NCI-H146 treated with DMSO at 0.1 percent for 48 hours (cell line): ENCODE data around the gene CANT1.

Source experiments
- DNase-seq: peaks from one replicate; lab custom pipeline; 2025; ENCODE audit not compliant: unreplicated experiment; lab: John Stamatoyannopoulos, UW

Gene CANT1

GRCh38 chr17:78997231-78997741, 12.3 kb downstream of the CANT1 start:
- DNase-seq: no peak

- DNase-seq: no peak
Measured at GRCh38 chr17:78996781-78997201, 12.8 kb downstream of the CANT1 start.

GRCh38 chr17:78995761-78996451, 13.7 kb downstream of the CANT1 start:
- DNase-seq: no peak

DNA sequence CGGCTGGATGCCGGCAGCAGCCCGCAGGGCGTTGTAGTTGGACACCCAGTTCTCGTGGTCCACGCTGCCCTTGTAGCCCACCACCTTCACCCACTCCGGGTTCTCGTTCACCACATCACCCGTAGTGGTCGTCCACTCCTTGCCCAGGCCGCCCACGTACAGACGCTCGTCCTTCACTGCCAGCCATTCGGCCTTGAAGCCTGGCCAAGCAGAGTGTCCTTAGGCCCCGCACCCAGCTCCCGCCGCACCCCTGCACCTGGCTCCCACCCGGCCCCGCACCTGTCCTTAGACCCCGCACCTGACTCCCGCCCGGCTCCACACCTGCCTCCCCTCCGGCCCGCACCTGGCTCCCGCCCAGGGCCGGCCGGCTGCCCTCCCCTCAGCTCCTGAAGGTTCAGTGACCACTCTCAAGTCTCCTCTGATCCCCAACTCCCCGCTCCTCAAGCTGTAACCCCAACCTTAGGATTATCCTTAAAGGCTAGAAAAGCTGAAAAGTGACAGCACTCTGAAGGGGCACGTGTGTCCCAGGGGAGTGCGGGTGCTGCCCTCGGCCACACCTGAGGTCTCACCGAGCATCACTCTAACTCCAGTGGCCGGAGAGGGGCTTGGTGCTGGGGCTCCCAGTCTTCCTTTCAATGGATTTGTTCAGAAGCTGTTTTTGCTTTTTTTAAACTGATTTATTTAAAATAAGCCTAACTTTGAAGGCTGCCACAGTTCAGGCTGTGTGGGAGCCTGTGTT, 14.4 kb downstream of the CANT1 start:
- DNase-seq: no peak

DNA sequence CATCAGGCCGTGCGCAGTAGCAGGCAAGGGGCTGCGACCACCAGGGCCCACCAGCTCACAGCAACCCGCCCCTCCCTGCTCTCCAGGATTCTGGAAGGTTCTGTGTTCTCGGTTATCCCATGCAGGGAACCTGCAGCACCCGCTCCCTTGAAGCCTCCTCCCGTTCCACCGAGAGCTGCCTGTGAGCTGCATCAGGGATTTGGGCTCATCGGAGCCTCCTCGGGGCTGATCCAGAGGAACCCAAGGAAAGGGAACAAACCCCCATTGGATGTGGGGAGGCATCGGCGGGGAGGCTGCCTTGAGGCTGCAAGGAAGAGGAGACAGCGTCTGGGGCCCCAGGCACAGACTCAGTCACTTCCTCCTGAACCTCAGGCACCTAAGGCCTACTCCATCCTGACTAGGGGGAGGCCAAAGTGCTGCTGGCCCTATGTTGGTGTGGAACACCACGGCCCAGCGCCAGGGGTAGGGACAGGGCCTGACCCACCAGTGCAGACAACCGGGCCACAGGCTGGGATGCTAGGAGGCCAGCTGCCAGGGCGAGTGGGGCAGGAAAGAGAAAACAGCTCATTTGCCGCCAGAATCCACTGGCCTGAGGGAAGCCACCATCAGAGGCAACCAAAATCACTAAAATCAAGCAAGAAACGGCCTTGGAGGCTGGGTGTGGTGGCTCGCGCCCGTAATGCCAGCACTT, 15.4 kb downstream of the CANT1 start:
- no peak for DNase-seq

GRCh38 chr17:78993241-78993956, 16.2 kb downstream of the CANT1 start:
- DNase-seq: no peak

- no peak for DNase-seq
Measured at GRCh38 chr17:78992542-78993212, 16.9 kb downstream of the CANT1 start.

DNA sequence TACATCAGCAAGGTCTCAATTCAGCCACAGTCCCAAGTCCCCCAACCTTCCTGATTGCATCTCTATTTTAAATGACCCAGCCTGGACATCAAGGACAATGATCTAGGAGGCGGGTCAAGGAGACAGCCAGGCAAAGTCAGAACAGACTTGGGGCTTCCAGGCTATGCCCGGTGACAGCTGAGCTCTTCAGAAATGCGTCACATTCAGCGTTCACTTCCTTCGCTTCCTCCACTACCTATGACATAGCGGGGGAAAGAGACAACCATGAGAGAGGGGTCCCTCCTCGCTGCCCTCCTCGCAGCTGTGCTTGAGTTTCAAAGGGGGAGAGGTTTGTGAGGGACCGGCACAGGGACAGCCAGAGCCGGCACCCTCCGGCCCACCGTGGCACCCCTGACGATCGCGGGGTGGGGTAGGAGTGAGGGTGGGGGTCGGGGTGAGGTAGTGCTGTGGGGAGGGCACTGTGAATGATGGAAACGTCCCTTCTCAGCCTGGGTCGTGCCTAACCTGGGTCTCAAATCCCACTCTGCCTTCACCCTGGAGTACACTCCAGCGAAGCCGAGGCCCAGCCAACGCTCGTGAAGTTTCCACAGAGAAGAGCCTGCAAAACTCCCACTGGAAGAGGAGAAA, 17.5 kb downstream of the CANT1 start:
- DNase-seq: no peak

GRCh38 chr17:78991017-78991738, 18.4 kb downstream of the CANT1 start:
- no peak for DNase-seq

DNA sequence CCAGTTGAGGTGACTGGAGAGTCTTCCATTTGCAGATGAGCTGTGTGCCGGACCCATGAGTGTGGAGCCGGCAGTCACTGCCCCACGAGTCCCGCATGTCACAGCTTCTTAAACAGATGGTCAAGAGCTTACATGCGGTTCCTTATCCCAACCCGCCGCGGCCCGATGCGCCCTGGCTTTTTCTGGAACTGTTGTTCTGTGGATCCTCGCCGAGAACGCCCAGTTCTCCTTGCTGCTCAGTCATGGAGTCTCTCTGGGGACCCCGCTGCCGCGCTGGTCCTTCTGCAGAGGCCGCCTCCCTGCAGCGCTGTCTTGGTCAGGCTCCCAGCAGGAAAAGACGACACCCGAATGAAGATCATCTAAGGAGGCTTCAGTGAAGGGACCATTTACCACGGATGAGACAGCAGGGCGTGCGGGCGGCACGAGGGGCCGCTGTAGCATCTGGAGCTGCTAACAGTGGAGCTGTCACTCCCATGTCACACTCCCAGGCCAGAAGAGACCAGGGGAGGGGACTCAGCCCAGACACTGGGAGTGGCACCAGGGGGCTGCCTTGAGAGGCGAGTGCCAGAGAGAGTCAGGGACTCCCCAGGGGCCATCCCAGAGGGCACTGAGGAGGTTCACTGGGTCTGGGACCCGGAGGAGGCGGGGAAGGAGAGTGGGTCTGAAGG, 19.1 kb downstream of the CANT1 start:
- DNase-seq: no peak

GRCh38 chr17:78988152-78988551, 21.4 kb downstream of the CANT1 start:
- DNase-seq: no peak

DNA sequence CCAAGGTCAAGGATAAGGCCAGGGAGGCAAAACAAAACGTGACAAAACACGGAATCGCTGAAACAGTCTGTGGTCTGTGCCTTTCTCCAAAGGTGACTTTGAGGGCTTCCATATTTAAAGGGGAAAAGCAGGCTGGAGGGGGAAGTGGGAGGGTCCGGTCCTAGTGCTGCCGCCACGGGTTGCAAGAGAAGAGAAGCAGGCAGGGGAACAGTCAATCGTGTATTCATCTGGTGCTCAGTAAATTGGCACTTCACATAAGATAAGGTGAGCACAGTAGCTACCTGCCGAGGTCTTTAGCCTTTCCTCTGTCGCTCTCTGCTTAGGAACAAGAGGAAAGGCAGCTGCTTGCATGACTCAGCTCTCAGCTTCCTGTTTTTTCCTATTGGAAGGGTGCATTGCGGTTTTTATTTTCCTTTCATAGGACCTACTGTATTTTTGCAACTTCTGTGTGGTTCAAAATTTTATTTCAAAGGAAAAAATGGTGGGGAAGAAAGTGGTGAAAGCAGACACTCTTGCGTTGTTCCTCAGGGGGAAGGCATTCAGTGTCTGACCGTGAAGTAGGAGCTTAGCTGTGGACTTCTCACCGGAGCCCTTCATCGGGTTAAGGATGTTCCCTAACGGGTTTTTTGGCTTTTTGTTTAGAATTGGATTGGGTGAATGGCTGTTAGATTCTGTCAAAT, 22.8 kb downstream of the CANT1 start:
- DNase-seq: peak; percentile 68

DNA sequence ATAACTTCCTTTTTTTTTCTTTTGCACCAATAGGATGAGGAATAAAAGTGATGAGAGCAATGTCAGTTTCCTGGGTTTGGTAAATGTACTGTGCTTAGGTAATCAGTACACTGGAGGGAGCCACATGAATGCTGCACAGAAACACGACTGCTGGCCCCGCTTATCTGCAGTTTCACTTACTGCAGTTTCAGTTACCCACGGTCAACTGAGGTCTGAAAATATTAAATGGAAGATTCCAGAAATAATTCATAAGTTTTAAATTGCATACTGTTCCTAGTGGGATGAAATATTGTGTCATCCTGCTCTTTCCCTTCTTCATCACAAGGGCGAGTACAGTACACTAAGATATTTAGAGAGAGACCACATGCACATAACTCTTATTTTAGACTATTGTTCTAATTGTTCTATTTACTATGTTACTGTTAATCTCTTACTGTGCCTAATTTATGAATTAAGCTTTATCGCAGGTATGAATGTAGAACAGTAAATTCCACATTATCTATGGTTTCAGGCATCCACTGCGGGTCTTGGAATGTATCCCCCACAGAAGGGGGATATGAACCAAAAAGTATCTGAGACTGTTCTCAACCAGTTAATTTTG, 23.4 kb downstream of the CANT1 start:
- DNase-seq: peak; percentile 20

- DNase-seq: no peak
Measured at GRCh38 chr17:78985395-78985794, 24.2 kb downstream of the CANT1 start.

DNA sequence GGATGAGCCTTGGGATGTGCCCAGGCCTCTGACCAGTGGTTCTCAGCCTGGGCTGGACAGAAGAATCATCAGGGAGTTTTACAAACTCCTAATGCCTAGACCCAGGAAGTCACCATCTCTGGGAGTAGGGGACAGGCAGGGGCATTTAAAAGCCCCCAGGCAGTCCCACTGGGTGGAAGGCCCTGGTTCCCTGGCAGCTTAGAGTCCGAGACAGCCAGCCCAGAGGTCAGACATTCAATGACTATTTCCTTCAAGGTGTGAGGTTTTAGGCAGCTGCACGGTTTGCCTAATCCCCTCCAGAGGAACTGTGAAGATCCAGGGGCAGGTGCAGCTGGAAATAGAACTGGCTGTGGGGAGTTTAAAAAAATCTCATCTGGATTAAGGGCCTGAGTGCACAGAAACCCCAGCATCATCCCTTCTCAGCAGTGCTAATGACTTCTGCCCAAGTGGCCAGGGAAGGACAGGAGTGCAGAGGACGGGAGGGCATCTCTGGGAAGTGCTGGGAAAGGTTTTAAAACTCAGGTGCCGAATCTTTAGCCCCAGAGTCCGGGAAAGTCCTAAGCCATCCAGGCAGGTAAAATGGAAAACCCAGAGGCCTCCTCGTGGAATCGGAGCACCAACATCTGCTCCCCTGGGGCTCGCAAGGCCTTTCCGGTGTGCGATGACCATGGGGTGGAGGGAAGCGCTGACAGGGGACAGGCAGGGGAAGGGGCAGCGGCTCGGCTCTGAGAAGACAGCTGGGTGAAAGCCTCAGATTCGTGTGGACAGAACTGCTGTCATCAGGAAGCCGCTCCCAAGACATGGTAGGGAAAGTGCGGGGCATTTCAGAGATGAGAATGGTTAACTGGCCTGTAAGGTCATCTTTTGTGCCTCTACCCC, 28.3 kb downstream of the CANT1 start:
- DNase-seq: no peak

DNA sequence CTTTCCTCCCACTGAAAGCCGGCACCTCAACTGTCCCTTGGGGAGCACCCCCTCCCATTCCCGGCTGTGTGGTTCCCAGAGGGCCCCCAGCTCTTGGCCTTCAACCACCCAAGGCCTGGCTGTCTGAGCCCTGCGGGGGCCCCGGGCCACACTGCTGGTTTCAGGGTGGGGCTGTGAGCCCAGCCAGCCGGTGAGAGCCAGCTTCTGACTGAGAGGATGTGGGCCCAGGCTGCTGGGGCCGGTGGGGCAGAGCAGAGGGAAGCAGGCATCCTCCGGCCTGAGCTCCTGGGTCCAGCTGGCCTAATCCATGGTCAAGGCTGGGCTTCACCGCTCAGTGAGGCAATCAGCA, 29.0 kb downstream of the CANT1 start:
- no peak for DNase-seq
